Activated T-cell treated with anti-CD3 and anti-CD28 coated beads, Interleukin-2, amount 50 U/mL, for 4 hours (primary cell): Measurements from ENCODE around the gene VDAC1. TPM values are rescaled to one million over a fixed set of nuclear protein-coding genes. Genes with fewer than 3 reads are reported as not detected.
A peak's percentile ranks its signal among the peaks of the same experiment; 100 is the strongest.
"Not testable (repeated sequence)": the region's sequence is repeated elsewhere in the genome, so short reads cannot be mapped to it uniquely, and the experiment has no call there.

Source experiments
- ATAC-seq, 2 donors: fragments of 200-7000 bp; cut with Tn5 transposase; one replicate each; pipeline ENCODE4 v1.10.0; 2021
- DNase-seq: peaks from one replicate; pipeline ENCODE4 v3.0.0-alpha.2; 2020
- H3K27me3 Mint-ChIP-seq: one replicate; pipeline ENCODE4 v1.8.0; 2021; ENCODE audit warnings: low read depth, mixed read lengths
- H3K36me3 Mint-ChIP-seq: one replicate; pipeline ENCODE4 v1.8.0; 2022; ENCODE audit warnings: mixed read lengths; ENCODE audit not compliant: insufficient read depth
- H3K4me1 Mint-ChIP-seq: one replicate; pipeline ENCODE4 v1.8.0; 2021; ENCODE audit warnings: low read depth, mixed read lengths
- H3K4me3 Mint-ChIP-seq: one replicate; pipeline ENCODE4 v1.8.0; 2021; ENCODE audit warnings: mild to moderate bottlenecking, moderate library complexity, mixed read lengths
- H3K9me3 Mint-ChIP-seq: one replicate; pipeline ENCODE4 v1.8.0; 2021; ENCODE audit warnings: mixed read lengths
- total RNA-seq, 3 donors: library from RNA; stranded (reverse); gene quantifications; one replicate each; pipeline ENCODE4 v1.2.1, GENCODE V29; 2021

Gene VDAC1
- total RNA-seq, 3 donors from 2014 or later = 390 to 444 (median 392) TPM

- H3K4me1 Mint-ChIP-seq = peaks cover 12% of the 10 kb centered on the region
- no peaks in the 10 kb centered on the region for H3K36me3 Mint-ChIP-seq
- H3K4me3 Mint-ChIP-seq = no peak overlapping the region
These were observed 29.6 kb upstream of the VDAC1 start for GRCh38 chr5:134034326-134034725.

GRCh38 chr5:134030303-134030964, 25.7 kb upstream of the VDAC1 start:
- H3K9me3 Mint-ChIP-seq, H3K36me3 Mint-ChIP-seq, H3K4me1 Mint-ChIP-seq, DNase-seq, H3K27me3 Mint-ChIP-seq, H3K4me3 Mint-ChIP-seq, ATAC-seq: not testable (repeated sequence)

More at GRCh38 chr5:134034326-134034725, 29.6 kb upstream of the VDAC1 start:
- Mint-ChIP-seq H3K9me3 (no peaks in the 10 kb centered on the region), H3K27me3 (no peaks in the 10 kb centered on the region)
- DNase-seq (no peak), ATAC-seq (no peak)

- H3K36me3 Mint-ChIP-seq = no peaks in the 10 kb centered on the region
These were observed 24.4 kb upstream of the VDAC1 start for GRCh38 chr5:134029156-134029555.

GRCh38 chr5:134028496-134028895, 23.7 kb upstream of the VDAC1 start:
- peaks cover 2% of the 10 kb centered on the region for H3K27me3 Mint-ChIP-seq
- DNase-seq = no peak
- ATAC-seq = no peak
- H3K9me3 Mint-ChIP-seq = no peaks in the 10 kb centered on the region
- no peak overlapping the region for H3K4me3 Mint-ChIP-seq
- peaks cover 3% of the 10 kb centered on the region for H3K4me1 Mint-ChIP-seq
- no peaks in the 10 kb centered on the region for H3K36me3 Mint-ChIP-seq

More at GRCh38 chr5:134029156-134029555, 24.4 kb upstream of the VDAC1 start:
- DNase-seq (no peak), ATAC-seq (no peak)
- Mint-ChIP-seq H3K4me3 (no peak overlapping the region), H3K27me3 (peaks cover 2% of the 10 kb centered on the region), H3K4me1 (peaks cover 3% of the 10 kb centered on the region), H3K9me3 (no peaks in the 10 kb centered on the region)

- no peak for DNase-seq
- ATAC-seq = no peak
- Mint-ChIP-seq H3K9me3 (no peaks in the 10 kb centered on the region), H3K27me3 (peaks cover 2% of the 10 kb centered on the region), H3K36me3 (no peaks in the 10 kb centered on the region), H3K4me1 (peaks cover 3% of the 10 kb centered on the region), H3K4me3 (no peak overlapping the region)
These were observed 22.5 kb upstream of the VDAC1 start for GRCh38 chr5:134027288-134027615.

- Mint-ChIP-seq H3K9me3 (no peaks in the 10 kb centered on the region), H3K4me1 (no peaks in the 10 kb centered on the region), H3K27me3 (peaks cover 2% of the 10 kb centered on the region), H3K36me3 (no peaks in the 10 kb centered on the region), H3K4me3 (no peak overlapping the region)
- peak; percentile 45 for DNase-seq
- ATAC-seq = peak; percentile 93 to 97
These were observed 21.9 kb upstream of the VDAC1 start for GRCh38 chr5:134026521-134027287.

GRCh38 chr5:134025786-134026185, 21.0 kb upstream of the VDAC1 start:
- Mint-ChIP-seq H3K27me3 (peaks cover 2% of the 10 kb centered on the region), H3K9me3 (no peaks in the 10 kb centered on the region), H3K4me3 (no peak overlapping the region), H3K36me3 (no peaks in the 10 kb centered on the region), H3K4me1 (no peaks in the 10 kb centered on the region)
- DNase-seq = no peak
- no peak for ATAC-seq

GRCh38 chr5:134024811-134025210, 20.0 kb upstream of the VDAC1 start:
- H3K36me3 Mint-ChIP-seq = no peaks in the 10 kb centered on the region
- ATAC-seq = no peak
- no peaks in the 10 kb centered on the region for H3K9me3 Mint-ChIP-seq
- no peaks in the 10 kb centered on the region for H3K4me1 Mint-ChIP-seq
- no peak for DNase-seq
- no peak overlapping the region for H3K4me3 Mint-ChIP-seq
- H3K27me3 Mint-ChIP-seq = peaks cover 2% of the 10 kb centered on the region

GRCh38 chr5:134022333-134022732, 17.6 kb upstream of the VDAC1 start:
- Mint-ChIP-seq H3K9me3 (no peaks in the 10 kb centered on the region), H3K27me3 (peaks cover 2% of the 10 kb centered on the region)
- ATAC-seq = no peak

GRCh38 chr5:134020188-134020587, 15.4 kb upstream of the VDAC1 start:
- Mint-ChIP-seq H3K9me3 (no peaks in the 10 kb centered on the region), H3K27me3 (peaks cover under 1% of the 10 kb centered on the region), H3K4me3 (no peak overlapping the region), H3K4me1 (no peaks in the 10 kb centered on the region), H3K36me3 (no peaks in the 10 kb centered on the region)
- ATAC-seq (no peak), DNase-seq (no peak)

More at GRCh38 chr5:134022333-134022732, 17.6 kb upstream of the VDAC1 start:
- Mint-ChIP-seq H3K36me3 (no peaks in the 10 kb centered on the region), H3K4me1 (no peaks in the 10 kb centered on the region), H3K4me3 (no peak overlapping the region)
- DNase-seq = no peak

GRCh38 chr5:134019636-134020035, 14.9 kb upstream of the VDAC1 start:
- Mint-ChIP-seq H3K9me3 (no peaks in the 10 kb centered on the region), H3K4me1 (no peaks in the 10 kb centered on the region), H3K27me3 (no peaks in the 10 kb centered on the region), H3K4me3 (no peak overlapping the region), H3K36me3 (no peaks in the 10 kb centered on the region)
- ATAC-seq (no peak), DNase-seq (no peak)

- DNase-seq (no peak), ATAC-seq (no peak)
- no peaks in the 10 kb centered on the region for H3K9me3 Mint-ChIP-seq
- no peaks in the 10 kb centered on the region for H3K27me3 Mint-ChIP-seq
- H3K4me1 Mint-ChIP-seq = no peaks in the 10 kb centered on the region
- no peak overlapping the region for H3K4me3 Mint-ChIP-seq
- no peaks in the 10 kb centered on the region for H3K36me3 Mint-ChIP-seq
These were observed 14.2 kb upstream of the VDAC1 start for GRCh38 chr5:134018986-134019316.

- Mint-ChIP-seq H3K36me3 (no peaks in the 10 kb centered on the region), H3K27me3 (no peaks in the 10 kb centered on the region), H3K9me3 (no peaks in the 10 kb centered on the region), H3K4me1 (no peaks in the 10 kb centered on the region), H3K4me3 (no peak overlapping the region)
- no peak for DNase-seq
- ATAC-seq = no peak
These were observed 13.6 kb upstream of the VDAC1 start for GRCh38 chr5:134018154-134018985.

GRCh38 chr5:134008266-134008749, 3.5 kb upstream of the VDAC1 start:
- DNase-seq = no peak
- H3K27me3 Mint-ChIP-seq = peaks cover 2% of the 10 kb centered on the region
- H3K9me3 Mint-ChIP-seq = no peaks in the 10 kb centered on the region
- ATAC-seq = no peak
- peaks cover 10% of the 10 kb centered on the region for H3K4me1 Mint-ChIP-seq
- no peak overlapping the region for H3K4me3 Mint-ChIP-seq
- H3K36me3 Mint-ChIP-seq = no peaks in the 10 kb centered on the region
